ENCODE data around the gene SUZ12.
"Not testable (repeated sequence)": the region's sequence is repeated elsewhere in the genome, so short reads cannot be mapped to it uniquely, and the experiment has no call there.

Gene SUZ12

GRCh38 chr17:31970416-31970815 lies 33.6 kb downstream of the SUZ12 start:
- H3K4me1 ChIP-seq (ENCODE audit: insufficient read depth, low read length); H3K4me3 ChIP-seq (ENCODE audit: low read length); H3K9me3 ChIP-seq (ENCODE audit: insufficient read depth, low read depth, low read length); H3K27ac ChIP-seq (ENCODE audit: low read length); H3K9ac ChIP-seq (ENCODE audit: low read depth, low read length); H3K27me3 ChIP-seq (ENCODE audit: insufficient read depth, low read length): not testable (repeated sequence)
- peaks cover 87% of the 10 kb centered on the region for H3K36me3 ChIP-seq (ENCODE audit: insufficient read depth, low read depth, low read length)

DNA sequence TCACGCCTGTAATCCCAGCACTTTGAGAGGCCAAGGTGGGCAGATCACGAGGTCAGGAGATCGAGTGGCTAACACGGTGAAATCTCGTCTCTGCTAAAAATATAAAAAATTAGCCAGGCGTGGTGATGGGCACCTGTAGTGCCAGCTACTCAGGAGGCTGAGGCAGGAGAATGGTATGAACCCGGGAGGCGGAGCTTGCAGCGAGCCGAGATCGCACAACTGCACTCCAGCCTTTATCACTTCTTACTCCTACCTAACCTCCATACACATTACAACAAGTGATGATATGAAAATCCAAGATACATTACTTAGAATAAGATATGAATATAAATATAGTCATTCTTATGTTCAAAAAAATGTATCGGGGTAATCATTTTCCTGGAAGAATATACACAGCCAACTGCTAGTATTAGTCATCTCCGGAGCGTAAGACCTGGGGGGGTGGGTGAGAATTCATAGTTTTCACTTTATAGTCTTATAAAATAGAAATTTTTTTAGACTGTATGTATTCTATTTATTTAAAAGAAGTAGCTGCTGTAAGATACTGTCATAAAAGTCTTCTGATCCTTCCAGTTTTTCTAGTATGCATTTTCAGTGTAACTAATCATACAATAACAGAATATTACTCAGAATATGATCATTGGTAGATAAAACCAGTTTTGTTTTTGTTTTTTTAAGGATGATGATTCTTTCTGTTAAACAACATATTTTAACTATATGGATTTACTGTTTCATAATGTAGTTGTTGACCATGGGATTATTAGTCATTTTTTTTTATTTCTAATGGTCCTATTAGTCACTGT lies 37.7 kb downstream of the SUZ12 start:
- H3K27me3 ChIP-seq (ENCODE audit: insufficient read depth, low read length); H3K9me3 ChIP-seq (ENCODE audit: insufficient read depth, low read depth, low read length); H3K4me1 ChIP-seq (ENCODE audit: insufficient read depth, low read length); H3K9ac ChIP-seq (ENCODE audit: low read depth, low read length); H3K4me3 ChIP-seq (ENCODE audit: low read length); H3K27ac ChIP-seq (ENCODE audit: low read length): not testable (repeated sequence)
- peaks cover 71% of the 10 kb centered on the region for H3K36me3 ChIP-seq (ENCODE audit: insufficient read depth, low read depth, low read length)

GRCh38 chr17:31975391-31975790 lies 38.6 kb downstream of the SUZ12 start:
- peaks cover 67% of the 10 kb centered on the region for H3K36me3 ChIP-seq (ENCODE audit: insufficient read depth, low read depth, low read length)

GRCh38 chr17:31991821-31992220 lies 55.0 kb downstream of the SUZ12 start:
- not testable (repeated sequence) for H3K27ac ChIP-seq (ENCODE audit: low read length); H3K9me3 ChIP-seq (ENCODE audit: insufficient read depth, low read depth, low read length); H3K4me3 ChIP-seq (ENCODE audit: low read length); H3K4me1 ChIP-seq (ENCODE audit: insufficient read depth, low read length); H3K9ac ChIP-seq (ENCODE audit: low read depth, low read length); H3K27me3 ChIP-seq (ENCODE audit: insufficient read depth, low read length)
- peaks cover 98% of the 10 kb centered on the region for H3K36me3 ChIP-seq (ENCODE audit: insufficient read depth, low read depth, low read length)

More at GRCh38 chr17:31975391-31975790, 38.6 kb downstream of the SUZ12 start:
- not testable (repeated sequence) for H3K4me3 ChIP-seq (ENCODE audit: low read length); H3K27me3 ChIP-seq (ENCODE audit: insufficient read depth, low read length); H3K9me3 ChIP-seq (ENCODE audit: insufficient read depth, low read depth, low read length); H3K27ac ChIP-seq (ENCODE audit: low read length); H3K4me1 ChIP-seq (ENCODE audit: insufficient read depth, low read length); H3K9ac ChIP-seq (ENCODE audit: low read depth, low read length)

DNA sequence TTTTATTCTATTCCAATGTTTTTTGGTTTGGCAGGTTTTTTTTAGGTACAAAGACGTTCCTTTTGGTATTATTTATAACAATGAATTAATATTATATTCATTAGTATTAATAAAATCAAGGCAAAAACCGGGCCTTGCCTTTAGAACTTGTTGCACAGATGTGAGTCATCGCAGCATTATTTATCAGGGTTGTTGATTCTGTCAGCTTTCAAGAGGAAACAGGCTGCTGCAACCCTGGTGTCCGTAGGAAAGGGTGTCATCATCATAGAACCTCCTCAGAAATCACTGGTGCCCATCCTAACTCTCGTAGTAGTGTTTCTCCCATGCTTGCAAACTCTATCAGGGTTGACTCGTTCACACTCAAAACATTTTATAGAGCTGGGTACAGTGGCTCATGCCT lies 60.2 kb downstream of the SUZ12 start:
- Histone ChIP-seq H3K27ac (ENCODE audit: low read length) (no peak overlapping the region), H3K4me1 (ENCODE audit: insufficient read depth, low read length) (no peaks in the 10 kb centered on the region), H3K9ac (ENCODE audit: low read depth, low read length) (no peak overlapping the region), H3K36me3 (ENCODE audit: insufficient read depth, low read depth, low read length) (peaks cover 90% of the 10 kb centered on the region), H3K27me3 (ENCODE audit: insufficient read depth, low read length) (no peaks in the 10 kb centered on the region), H3K9me3 (ENCODE audit: insufficient read depth, low read depth, low read length) (no peaks in the 10 kb centered on the region), H3K4me3 (ENCODE audit: low read length) (no peak overlapping the region)

GRCh38 chr17:32006957-32007462 lies 70.2 kb downstream of the SUZ12 start, which contains the start of gene LRRC37B:
Gene LRRC37B (plus strand): TSS chr17:32007383. CDS start chr17:32021393, 14,010 bp downstream.
- peaks cover 9% of the 10 kb centered on the region for H3K27me3 ChIP-seq (ENCODE audit: insufficient read depth, low read length)
- H3K4me3 ChIP-seq (ENCODE audit: low read length): peak within 1 kb of the TSS; percentile 100
- H3K9ac ChIP-seq (ENCODE audit: low read depth, low read length): peak within 1 kb of the TSS; percentile 85
- no peaks in the 10 kb centered on the region for H3K4me1 ChIP-seq (ENCODE audit: insufficient read depth, low read length)
- H3K36me3 ChIP-seq (ENCODE audit: insufficient read depth, low read depth, low read length): no peaks in the 10 kb centered on the region
- no peaks in the 10 kb centered on the region for H3K9me3 ChIP-seq (ENCODE audit: insufficient read depth, low read depth, low read length)
- H3K27ac ChIP-seq (ENCODE audit: low read length): peak within 1 kb of the TSS; percentile 12

DNA sequence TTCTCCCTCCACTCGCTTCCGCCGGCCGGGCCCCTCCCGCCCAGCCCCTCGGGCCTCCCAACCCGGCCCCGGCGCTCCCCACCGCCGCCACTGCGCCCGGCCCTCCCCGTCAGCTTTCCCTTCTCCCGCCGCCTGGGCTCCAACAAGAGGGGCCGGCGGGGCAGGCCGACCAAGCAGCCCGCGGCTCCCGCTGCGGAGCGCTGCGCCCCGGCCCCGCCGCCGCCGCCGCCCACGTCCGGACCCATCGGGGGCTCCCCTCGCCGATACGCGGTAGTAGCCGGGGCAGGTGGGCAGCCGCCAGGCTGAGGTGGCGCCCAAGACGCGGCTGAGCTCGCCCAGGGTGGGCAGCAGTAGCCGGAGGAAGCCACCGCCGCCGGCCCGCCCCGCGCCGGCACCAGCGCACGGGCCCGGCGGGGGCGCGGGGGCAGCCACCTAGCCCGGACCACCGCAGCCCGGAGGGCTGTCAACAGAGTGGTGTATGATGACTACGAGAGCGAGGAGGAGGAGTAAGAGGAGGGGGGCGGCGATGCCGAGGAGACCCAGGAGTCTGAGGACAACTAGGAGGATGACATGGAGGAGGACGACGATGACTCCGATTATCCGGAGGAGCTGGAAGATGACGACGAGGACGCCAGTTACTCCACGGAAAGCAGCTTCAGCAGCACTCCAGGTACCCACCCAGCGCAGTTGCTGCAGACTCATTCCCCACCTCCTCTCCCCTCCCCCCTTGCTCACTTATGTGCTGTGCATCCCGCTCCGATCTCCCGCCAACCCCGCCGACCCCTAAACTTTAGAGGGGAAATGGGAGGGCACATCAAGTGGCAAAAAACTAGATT lies 70.9 kb downstream of the SUZ12 start:
- H3K4me3 ChIP-seq (ENCODE audit: low read length): peak overlapping the region; percentile 100
- H3K27ac ChIP-seq (ENCODE audit: low read length): peak overlapping the region; percentile 12

DNA sequence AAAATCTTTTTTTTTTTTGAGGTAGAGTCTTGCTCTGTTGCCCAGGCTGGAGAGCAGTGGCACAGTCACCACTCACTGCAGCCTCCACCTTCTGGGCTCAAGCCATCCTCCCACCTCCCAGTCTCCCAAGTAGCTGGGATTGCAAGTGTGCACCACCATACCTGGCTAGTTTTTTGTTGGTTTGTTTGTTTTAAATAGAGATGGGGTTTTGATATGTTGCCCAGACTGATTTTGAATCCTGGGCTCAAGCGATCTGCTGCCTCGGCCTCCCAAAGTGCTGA lies 72.4 kb downstream of the SUZ12 start:
- peak overlapping the region; percentile 100 for H3K4me3 ChIP-seq (ENCODE audit: low read length)

More for the DNA sequence above, 70.9 kb downstream of the SUZ12 start:
- Histone ChIP-seq H3K27me3 (ENCODE audit: insufficient read depth, low read length) (peaks cover 9% of the 10 kb centered on the region), H3K9me3 (ENCODE audit: insufficient read depth, low read depth, low read length) (no peaks in the 10 kb centered on the region), H3K4me1 (ENCODE audit: insufficient read depth, low read length) (no peaks in the 10 kb centered on the region), H3K36me3 (ENCODE audit: insufficient read depth, low read depth, low read length) (no peaks in the 10 kb centered on the region), H3K9ac (ENCODE audit: low read depth, low read length) (peak overlapping the region; percentile 85)

GRCh38 chr17:32010114-32010513 lies 73.3 kb downstream of the SUZ12 start:
- Histone ChIP-seq H3K36me3 (ENCODE audit: insufficient read depth, low read depth, low read length) (no peaks in the 10 kb centered on the region), H3K27me3 (ENCODE audit: insufficient read depth, low read length) (peaks cover 9% of the 10 kb centered on the region), H3K27ac (ENCODE audit: low read length) (no peak overlapping the region), H3K9ac (ENCODE audit: low read depth, low read length) (no peak overlapping the region; the same call in 1 of the 2 replicates), H3K4me3 (ENCODE audit: low read length) (no peak overlapping the region), H3K4me1 (ENCODE audit: insufficient read depth, low read length) (no peaks in the 10 kb centered on the region), H3K9me3 (ENCODE audit: insufficient read depth, low read depth, low read length) (no peaks in the 10 kb centered on the region)

More for the DNA sequence above, 72.4 kb downstream of the SUZ12 start:
- Histone ChIP-seq H3K4me1 (ENCODE audit: insufficient read depth, low read length) (no peaks in the 10 kb centered on the region), H3K9me3 (ENCODE audit: insufficient read depth, low read depth, low read length) (no peaks in the 10 kb centered on the region), H3K36me3 (ENCODE audit: insufficient read depth, low read depth, low read length) (no peaks in the 10 kb centered on the region), H3K27me3 (ENCODE audit: insufficient read depth, low read length) (peaks cover 9% of the 10 kb centered on the region), H3K27ac (ENCODE audit: low read length) (no peak overlapping the region), H3K9ac (ENCODE audit: low read depth, low read length) (no peak overlapping the region)

- Histone ChIP-seq H3K9ac (ENCODE audit: low read depth, low read length) (no peak overlapping the region), H3K36me3 (ENCODE audit: insufficient read depth, low read depth, low read length) (peaks cover 14% of the 10 kb centered on the region; the same call in 1 of the 2 replicates), H3K27me3 (ENCODE audit: insufficient read depth, low read length) (no peaks in the 10 kb centered on the region), H3K4me3 (ENCODE audit: low read length) (no peak overlapping the region), H3K9me3 (ENCODE audit: insufficient read depth, low read depth, low read length) (no peaks in the 10 kb centered on the region), H3K4me1 (ENCODE audit: insufficient read depth, low read length) (no peaks in the 10 kb centered on the region), H3K27ac (ENCODE audit: low read length) (no peak overlapping the region)
Measured at GRCh38 chr17:32015245-32016013, 78.6 kb downstream of the SUZ12 start.

DNA sequence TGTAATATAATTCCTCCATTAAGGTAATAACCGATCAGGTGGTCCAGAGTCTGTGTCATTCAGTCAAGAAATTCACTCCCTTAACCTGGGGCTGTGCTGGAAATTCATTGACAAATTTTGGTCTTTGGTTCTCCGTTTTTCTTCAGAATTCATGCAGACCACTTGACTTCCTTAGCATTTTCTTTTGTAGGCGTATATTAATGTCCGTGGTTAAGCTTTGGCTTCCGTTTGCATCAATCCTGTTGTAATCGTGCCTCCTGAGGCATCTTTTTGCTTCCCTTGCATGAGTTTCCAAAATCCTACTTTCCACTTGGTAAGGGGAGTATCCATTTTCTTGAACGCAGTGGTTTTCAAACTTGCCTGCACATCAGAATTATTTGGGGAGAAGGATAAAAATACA lies 79.4 kb downstream of the SUZ12 start:
- no peaks in the 10 kb centered on the region for H3K9me3 ChIP-seq (ENCODE audit: insufficient read depth, low read depth, low read length)
- H3K27me3 ChIP-seq (ENCODE audit: insufficient read depth, low read length): no peaks in the 10 kb centered on the region
- no peak overlapping the region for H3K4me3 ChIP-seq (ENCODE audit: low read length)
- peaks cover 19% of the 10 kb centered on the region for H3K36me3 ChIP-seq (ENCODE audit: insufficient read depth, low read depth, low read length)
- H3K4me1 ChIP-seq (ENCODE audit: insufficient read depth, low read length): no peaks in the 10 kb centered on the region
- no peak overlapping the region for H3K9ac ChIP-seq (ENCODE audit: low read depth, low read length)
- no peak overlapping the region for H3K27ac ChIP-seq (ENCODE audit: low read length)
